ENCODE data around the gene CPLX1.

CPLX1 gene

GRCh38 chr4:858831-859451, 33.0 kb upstream of the CPLX1 start:
- Histone ChIP-seq H3K4me3 (IDR thresholded peaks at IDR 0.05; ENCODE audit: insufficient read depth, low read depth, low read length) (no peak overlapping the region), H3K36me3 (ENCODE audit: insufficient read depth) (no peaks in the 10 kb centered on the region), H3K27ac (no peak overlapping the region), H3K4me1 (ENCODE audit: low read depth, poor library complexity, severe bottlenecking) (no peaks in the 10 kb centered on the region), H3K9ac (no peak overlapping the region), H4K20me1 (ENCODE audit: insufficient read depth) (no peaks in the 10 kb centered on the region), H3K4me2 (no peak overlapping the region), H2AFZ (ENCODE audit: low read depth) (no peak overlapping the region), H3K27me3 (ENCODE audit: insufficient read depth, low read depth) (no peaks in the 10 kb centered on the region), H3K79me2 (ENCODE audit: insufficient read depth, low read depth) (no peaks in the 10 kb centered on the region)
- TF ChIP-seq CTCF (conservative IDR thresholded peaks at IDR 0.05; ENCODE audit: low read depth, low read length) = no peak

DNA sequence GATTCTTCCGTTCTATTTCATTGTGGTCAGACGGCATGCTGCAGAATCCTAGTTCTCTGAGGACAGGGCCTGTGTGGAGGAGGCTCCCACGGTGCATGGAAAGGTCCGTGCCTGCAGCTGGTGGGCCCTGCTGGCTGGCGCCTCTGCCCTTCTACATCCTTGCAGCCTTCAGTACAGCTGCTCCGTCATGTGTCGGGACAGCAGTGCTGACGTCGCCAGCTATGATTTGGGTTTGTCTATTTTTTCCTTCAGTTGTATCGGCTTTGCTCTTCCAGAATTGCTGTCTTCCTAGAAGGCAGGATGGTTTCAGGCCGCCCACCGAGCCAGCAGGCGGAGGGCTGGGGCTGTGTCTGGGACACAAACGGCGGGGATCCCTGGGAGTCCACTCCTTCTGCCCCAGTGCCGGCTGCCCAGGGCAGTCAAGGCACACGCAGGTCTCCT, 32.1 kb upstream of the CPLX1 start:
- H3K4me3 ChIP-seq (IDR thresholded peaks at IDR 0.05; ENCODE audit: insufficient read depth, low read depth, low read length) = no peak overlapping the region
- no peak overlapping the region for H3K9ac ChIP-seq
- H3K27me3 ChIP-seq (ENCODE audit: insufficient read depth, low read depth) = no peaks in the 10 kb centered on the region
- no peak overlapping the region for H2AFZ ChIP-seq (ENCODE audit: low read depth)
- H4K20me1 ChIP-seq (ENCODE audit: insufficient read depth) = no peaks in the 10 kb centered on the region
- no peaks in the 10 kb centered on the region for H3K36me3 ChIP-seq (ENCODE audit: insufficient read depth)
- TF ChIP-seq CTCF (conservative IDR thresholded peaks at IDR 0.05; ENCODE audit: low read depth, low read length) = no peak
- no peaks in the 10 kb centered on the region for H3K79me2 ChIP-seq (ENCODE audit: insufficient read depth, low read depth)
- no peak overlapping the region for H3K4me2 ChIP-seq
- no peaks in the 10 kb centered on the region for H3K4me1 ChIP-seq (ENCODE audit: low read depth, poor library complexity, severe bottlenecking)
- H3K27ac ChIP-seq = no peak overlapping the region

- H3K36me3 ChIP-seq (ENCODE audit: insufficient read depth) = no peaks in the 10 kb centered on the region
- no peaks in the 10 kb centered on the region for H4K20me1 ChIP-seq (ENCODE audit: insufficient read depth)
- no peak overlapping the region for H3K9ac ChIP-seq
- no peaks in the 10 kb centered on the region for H3K27me3 ChIP-seq (ENCODE audit: insufficient read depth, low read depth)
- no peaks in the 10 kb centered on the region for H3K79me2 ChIP-seq (ENCODE audit: insufficient read depth, low read depth)
- TF ChIP-seq CTCF (conservative IDR thresholded peaks at IDR 0.05; ENCODE audit: low read depth, low read length) = no peak
- no peak overlapping the region for H3K27ac ChIP-seq
- H3K4me2 ChIP-seq = no peak overlapping the region
- H3K4me3 ChIP-seq (IDR thresholded peaks at IDR 0.05; ENCODE audit: insufficient read depth, low read depth, low read length) = no peak overlapping the region
- H3K4me1 ChIP-seq (ENCODE audit: low read depth, poor library complexity, severe bottlenecking) = no peaks in the 10 kb centered on the region
- no peak overlapping the region for H2AFZ ChIP-seq (ENCODE audit: low read depth)
These were observed 31.5 kb upstream of the CPLX1 start for GRCh38 chr4:857461-857860.

DNA sequence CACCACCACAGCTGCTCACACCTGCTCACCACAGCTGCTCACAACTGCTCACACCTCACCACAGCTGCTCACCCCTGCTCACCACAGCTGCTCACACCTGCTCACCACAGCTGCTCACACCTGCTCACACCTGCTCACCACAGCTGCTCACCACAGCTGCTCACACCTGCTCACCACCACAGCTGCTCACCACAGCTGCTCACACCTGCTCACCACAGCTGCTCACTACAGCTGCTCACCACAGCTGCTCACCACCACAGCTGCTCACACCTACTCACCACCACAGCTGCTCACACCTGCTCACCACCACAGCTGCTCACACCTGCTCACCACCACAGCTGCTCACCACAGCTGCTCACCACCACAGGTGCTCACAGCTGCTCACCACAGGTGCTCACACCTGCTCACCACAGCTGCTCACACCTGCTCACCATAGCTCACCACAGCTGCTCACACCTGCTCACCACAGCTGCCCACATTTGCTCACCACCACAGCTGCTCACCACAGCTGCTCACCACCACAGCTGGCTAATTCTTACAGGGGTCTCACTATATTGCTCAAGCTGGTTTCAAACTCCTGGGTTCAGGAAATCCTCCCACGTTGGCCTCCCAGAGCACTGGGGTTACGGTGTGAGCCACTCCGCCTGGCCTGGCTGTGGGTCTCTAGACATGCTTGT, 30.4 kb upstream of the CPLX1 start:
- H4K20me1 ChIP-seq (ENCODE audit: insufficient read depth) = no peaks in the 10 kb centered on the region
- H3K9ac ChIP-seq = no peak overlapping the region
- H3K4me2 ChIP-seq = no peak overlapping the region
- no peaks in the 10 kb centered on the region for H3K4me1 ChIP-seq (ENCODE audit: low read depth, poor library complexity, severe bottlenecking)
- H2AFZ ChIP-seq (ENCODE audit: low read depth) = no peak overlapping the region
- no peaks in the 10 kb centered on the region for H3K36me3 ChIP-seq (ENCODE audit: insufficient read depth)
- no peaks in the 10 kb centered on the region for H3K79me2 ChIP-seq (ENCODE audit: insufficient read depth, low read depth)
- no peak overlapping the region for H3K4me3 ChIP-seq (IDR thresholded peaks at IDR 0.05; ENCODE audit: insufficient read depth, low read depth, low read length)
- H3K27me3 ChIP-seq (ENCODE audit: insufficient read depth, low read depth) = no peaks in the 10 kb centered on the region
- H3K27ac ChIP-seq = no peak overlapping the region
- TF ChIP-seq CTCF (conservative IDR thresholded peaks at IDR 0.05; ENCODE audit: low read depth, low read length) = no peak
